Memory B cell (primary cell): Measurements from ENCODE around the gene LRCH4.

Experiments used
- ATAC-seq: fragments of 150-1000 bp; cut with Tn5 transposase; 2 replicates; pipeline ENCODE4 v1.10.0; 2021; ENCODE audit warnings: low read depth, mild to moderate bottlenecking, moderate library complexity
- DNase-seq, 2 donors: peaks; one replicate each; pipeline ENCODE4 v3.0.0; 2022; ENCODE audit warnings: low spot score in 2 of 2
- H3K27ac Mint-ChIP-seq: one replicate; pipeline ENCODE4 v1.8.0; 2022; ENCODE audit warnings: mild to moderate bottlenecking, moderate library complexity, mixed read lengths
- H3K27me3 Mint-ChIP-seq: one replicate; pipeline ENCODE4 v1.8.0; 2022; ENCODE audit warnings: mixed read lengths
- H3K36me3 Mint-ChIP-seq: one replicate; pipeline ENCODE4 v1.8.0; 2022; ENCODE audit warnings: mild to moderate bottlenecking, mixed read lengths
- H3K4me1 Mint-ChIP-seq: one replicate; pipeline ENCODE4 v1.8.0; 2022; ENCODE audit warnings: mixed read lengths
- H3K4me3 Mint-ChIP-seq: one replicate; pipeline ENCODE4 v1.8.0; 2022; ENCODE audit warnings: mild to moderate bottlenecking, moderate library complexity, mixed read lengths
- H3K9me3 Mint-ChIP-seq: one replicate; pipeline ENCODE4 v1.8.0; 2022; ENCODE audit warnings: mixed read lengths

Gene LRCH4

GRCh38 chr7:100599911-100600729 is 14.2 kb upstream of the LRCH4 start:
- H3K9me3 Mint-ChIP-seq: no peaks in the 10 kb centered on the region
- H3K4me1 Mint-ChIP-seq: peaks cover 9% of the 10 kb centered on the region
- H3K4me3 Mint-ChIP-seq: no peak overlapping the region
- H3K27me3 Mint-ChIP-seq: no peaks in the 10 kb centered on the region
- no peak overlapping the region for H3K27ac Mint-ChIP-seq
- DNase-seq (no peak), ATAC-seq (no peak)
- no peaks in the 10 kb centered on the region for H3K36me3 Mint-ChIP-seq

- no peak overlapping the region for H3K27ac Mint-ChIP-seq
- peaks cover 2% of the 10 kb centered on the region for H3K27me3 Mint-ChIP-seq
- no peaks in the 10 kb centered on the region for H3K9me3 Mint-ChIP-seq
- ATAC-seq: no peak
- H3K36me3 Mint-ChIP-seq: no peaks in the 10 kb centered on the region
- peaks cover under 1% of the 10 kb centered on the region for H3K4me1 Mint-ChIP-seq
- no peak overlapping the region for H3K4me3 Mint-ChIP-seq
- no peak for DNase-seq
These were observed 12.5 kb upstream of the LRCH4 start for GRCh38 chr7:100598425-100598824.

- DNase-seq (no peak), ATAC-seq (no peak)
- no peaks in the 10 kb centered on the region for H3K36me3 Mint-ChIP-seq
These were observed 9.3 kb upstream of the LRCH4 start for GRCh38 chr7:100595188-100595587.

GRCh38 chr7:100591596-100591995 is 5.7 kb upstream of the LRCH4 start:
- ATAC-seq (no peak), DNase-seq (no peak)
- no peaks in the 10 kb centered on the region for H3K36me3 Mint-ChIP-seq
- no peak overlapping the region for H3K4me3 Mint-ChIP-seq
- H3K4me1 Mint-ChIP-seq: peaks cover 3% of the 10 kb centered on the region
- no peaks in the 10 kb centered on the region for H3K9me3 Mint-ChIP-seq
- H3K27me3 Mint-ChIP-seq: peaks cover 7% of the 10 kb centered on the region
- no peak overlapping the region for H3K27ac Mint-ChIP-seq

More at GRCh38 chr7:100595188-100595587, 9.3 kb upstream of the LRCH4 start:
- no peaks in the 10 kb centered on the region for H3K4me1 Mint-ChIP-seq
- H3K4me3 Mint-ChIP-seq: no peak overlapping the region
- H3K27ac Mint-ChIP-seq: no peak overlapping the region
- peaks cover 5% of the 10 kb centered on the region for H3K27me3 Mint-ChIP-seq
- H3K9me3 Mint-ChIP-seq: no peaks in the 10 kb centered on the region

DNA sequence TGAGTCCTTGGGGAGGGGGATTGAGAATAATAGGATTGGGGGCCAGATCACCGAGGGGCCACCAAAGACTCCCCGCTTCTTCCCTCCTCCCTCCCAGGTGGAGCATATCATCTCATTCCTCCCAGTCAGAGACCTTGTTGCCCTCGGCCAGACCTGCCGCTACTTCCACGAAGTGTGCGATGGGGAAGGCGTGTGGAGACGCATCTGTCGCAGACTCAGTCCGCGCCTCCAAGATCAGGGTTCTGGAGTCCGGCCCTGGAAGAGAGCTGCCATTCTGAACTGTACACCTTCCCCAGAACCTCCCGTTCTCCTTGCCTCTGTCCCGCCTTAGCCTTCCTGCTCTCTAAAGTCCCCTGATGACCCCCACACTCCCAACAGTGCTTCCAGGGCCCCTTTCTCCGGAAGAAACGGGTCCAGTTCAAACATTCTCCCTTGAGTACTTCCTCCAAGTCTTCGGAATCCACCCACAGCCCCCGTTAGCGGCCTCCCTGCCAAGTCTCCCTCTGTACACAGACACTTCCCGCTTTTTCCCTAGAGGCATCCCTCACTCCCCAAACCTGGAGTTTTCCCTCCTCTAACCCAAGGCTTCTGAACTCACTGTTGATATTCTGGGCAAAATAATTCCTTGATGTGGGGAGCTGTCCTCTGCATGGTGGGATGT is 4.3 kb upstream of the LRCH4 start:
- Mint-ChIP-seq H3K27me3 (peaks cover 7% of the 10 kb centered on the region), H3K36me3 (no peaks in the 10 kb centered on the region), H3K4me1 (peaks cover 6% of the 10 kb centered on the region), H3K27ac (no peak overlapping the region), H3K9me3 (no peaks in the 10 kb centered on the region), H3K4me3 (no peak overlapping the region)
- ATAC-seq (no peak), DNase-seq (no peak)

DNA sequence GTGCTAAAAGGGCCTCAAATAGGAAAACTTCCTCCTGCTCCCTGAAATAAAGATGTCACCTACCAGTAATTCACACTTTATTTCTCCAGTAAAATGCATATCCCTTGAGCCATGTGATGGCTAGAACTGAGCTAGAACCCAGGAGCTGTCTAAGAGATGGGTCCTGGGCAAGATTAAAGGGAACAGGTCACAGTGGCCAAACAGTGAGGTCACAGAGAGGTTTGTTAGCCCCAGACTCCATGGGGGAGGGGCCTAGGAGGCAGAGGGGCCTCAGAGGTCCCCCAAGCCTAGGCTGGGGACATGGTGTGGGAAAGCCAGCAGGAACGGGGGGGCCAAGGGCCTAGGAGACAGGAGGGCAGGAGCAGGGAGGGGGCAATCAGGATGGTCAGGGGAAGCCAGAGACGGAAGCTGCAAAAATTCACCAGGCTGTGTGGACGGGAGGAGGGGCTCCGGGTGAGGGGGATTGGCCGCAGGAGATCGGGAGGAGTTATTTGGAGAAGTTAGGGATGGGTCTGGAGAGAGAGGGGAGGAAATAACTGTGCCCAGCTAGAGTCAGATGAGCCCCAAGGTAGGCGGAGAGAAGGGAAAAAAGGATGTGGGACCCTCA is 3.5 kb upstream of the LRCH4 start:
- Mint-ChIP-seq H3K4me3 (no peak overlapping the region), H3K27ac (no peak overlapping the region), H3K9me3 (no peaks in the 10 kb centered on the region), H3K4me1 (peaks cover 12% of the 10 kb centered on the region), H3K36me3 (no peaks in the 10 kb centered on the region), H3K27me3 (peaks cover 7% of the 10 kb centered on the region)
- no peak for ATAC-seq
- DNase-seq: no peak

DNA sequence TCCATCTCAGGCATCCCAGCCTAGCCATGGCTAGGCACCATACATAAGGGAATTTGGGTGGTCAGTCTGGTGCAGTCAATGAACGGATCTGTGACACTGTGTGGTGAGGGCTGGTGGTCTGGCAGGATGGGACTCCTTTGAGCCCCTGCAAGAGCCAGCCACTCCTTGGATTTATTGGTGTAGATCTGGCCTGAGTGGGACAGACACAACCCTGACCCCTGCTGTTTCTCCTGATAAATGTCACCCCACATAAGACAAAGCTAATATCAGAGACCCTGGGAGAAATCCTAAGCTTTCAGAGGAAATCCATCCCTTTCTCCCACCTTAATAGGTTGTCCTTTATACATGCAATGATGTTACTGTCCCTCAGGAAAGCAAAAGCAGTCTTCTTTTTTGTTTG is 2.5 kb upstream of the LRCH4 start:
- Mint-ChIP-seq H3K27ac (no peak overlapping the region), H3K4me1 (peaks cover 22% of the 10 kb centered on the region), H3K36me3 (no peaks in the 10 kb centered on the region), H3K4me3 (peak overlapping the region; percentile 35), H3K27me3 (peaks cover 5% of the 10 kb centered on the region), H3K9me3 (no peaks in the 10 kb centered on the region)
- no peak for DNase-seq
- ATAC-seq: no peak

DNA sequence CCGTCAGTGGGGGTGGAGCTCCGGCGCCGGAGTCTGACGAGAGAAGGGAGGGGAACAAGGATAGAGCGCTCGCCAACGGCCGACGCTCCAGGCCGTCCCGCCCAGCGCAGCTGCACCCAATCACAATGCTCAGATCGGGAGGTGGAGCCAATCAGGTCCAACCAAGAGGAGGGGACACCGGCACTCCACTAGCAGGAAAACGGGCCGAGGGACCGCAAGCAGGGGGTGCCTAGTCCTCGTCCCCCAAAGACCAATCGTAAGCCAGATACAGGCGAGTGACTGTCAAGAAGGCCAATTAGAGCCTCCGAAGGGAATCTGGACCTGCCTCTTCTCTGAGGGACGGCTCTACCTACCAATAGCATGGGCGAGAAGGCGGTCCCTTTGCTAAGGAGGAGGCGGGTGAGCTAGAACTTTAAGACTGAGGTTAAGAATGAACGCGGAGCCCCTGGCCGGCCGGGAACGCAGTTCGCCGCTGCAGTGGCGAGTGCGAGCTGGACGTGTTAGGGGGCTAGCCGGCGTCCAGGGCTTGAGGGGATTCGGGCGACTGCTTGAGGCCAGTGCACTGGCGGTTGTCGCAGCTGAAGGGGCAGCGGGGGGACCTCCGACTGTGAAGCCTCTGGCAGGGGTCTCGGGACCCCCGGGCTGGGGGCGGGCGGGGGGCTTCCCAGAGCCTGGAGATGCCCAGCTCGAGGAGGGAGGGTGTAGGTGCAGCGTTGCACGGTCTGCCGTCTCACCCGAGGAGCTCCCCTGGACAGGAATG is 517 bp upstream of the LRCH4 start, which contains the start of gene FBXO24:
FBXO24 (plus strand) TSS at position 63 of the 760 bp plus-strand sequence; CDS start at position 361, 298 bp downstream.
- H3K27me3 Mint-ChIP-seq: peaks cover 5% of the 10 kb centered on the region
- peaks cover 28% of the 10 kb centered on the region for H3K4me1 Mint-ChIP-seq
- DNase-seq (peak; percentile 95 to 98), ATAC-seq (peak; percentile 73)
- peak within 1 kb of the TSS; percentile 95 for H3K4me3 Mint-ChIP-seq
- H3K9me3 Mint-ChIP-seq: no peaks in the 10 kb centered on the region
- no peaks in the 10 kb centered on the region for H3K36me3 Mint-ChIP-seq
- peak within 1 kb of the TSS; percentile 94 for H3K27ac Mint-ChIP-seq

DNA sequence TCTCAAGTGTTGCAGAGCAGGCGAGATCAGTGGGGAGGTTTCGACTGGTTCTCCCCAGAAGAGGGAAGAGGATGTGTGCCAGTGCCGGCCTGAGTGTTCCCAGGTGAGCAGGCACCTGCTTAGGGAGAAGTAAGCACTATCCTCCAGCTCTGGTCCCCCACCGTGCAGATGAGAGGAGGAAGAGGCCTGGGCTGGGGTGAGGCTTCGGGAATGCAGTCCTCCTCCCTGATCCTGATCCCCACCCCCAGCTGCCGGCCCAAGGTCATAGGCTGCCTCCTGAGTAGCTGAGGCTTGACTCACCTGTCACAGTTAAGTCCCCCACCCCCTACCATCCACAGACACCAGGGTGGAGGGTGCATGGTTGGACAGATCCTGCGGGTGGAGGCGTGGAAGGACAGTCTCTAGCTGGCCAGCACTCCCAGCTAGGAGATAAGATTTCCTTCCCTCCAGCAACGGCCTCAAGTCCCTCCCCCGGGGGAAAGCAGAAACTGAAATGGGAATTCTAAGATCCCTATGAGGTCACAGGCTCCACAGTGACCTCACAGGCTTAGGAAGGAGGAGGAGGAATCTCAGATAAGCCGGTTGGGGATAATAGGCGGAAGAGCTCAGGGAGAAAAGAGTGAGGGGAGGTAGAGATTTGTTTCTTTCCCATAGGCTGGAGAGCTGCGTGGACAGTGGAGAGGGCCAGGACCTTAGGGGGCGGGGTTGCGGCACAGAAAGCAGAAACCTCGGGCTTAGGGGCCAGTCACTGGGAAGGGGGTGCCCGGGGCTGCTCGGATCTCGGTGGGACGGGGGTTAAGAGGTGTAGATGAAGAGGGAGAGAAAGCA is 1.0 kb downstream of the LRCH4 start:
- Mint-ChIP-seq H3K27ac (peak overlapping the region; percentile 94), H3K4me1 (peaks cover 28% of the 10 kb centered on the region), H3K9me3 (no peaks in the 10 kb centered on the region), H3K27me3 (peaks cover 2% of the 10 kb centered on the region), H3K4me3 (peak overlapping the region; percentile 95), H3K36me3 (no peaks in the 10 kb centered on the region)
- DNase-seq: no peak
- no peak for ATAC-seq

- ATAC-seq: no peak
- Mint-ChIP-seq H3K9me3 (no peaks in the 10 kb centered on the region), H3K4me1 (peaks cover 28% of the 10 kb centered on the region), H3K27ac (peak overlapping the region; percentile 94), H3K27me3 (no peaks in the 10 kb centered on the region), H3K4me3 (peak overlapping the region; percentile 95), H3K36me3 (peaks cover 3% of the 10 kb centered on the region)
- no peak for DNase-seq
These were observed 1.8 kb downstream of the LRCH4 start for GRCh38 chr7:100584054-100584682.

- Mint-ChIP-seq H3K27me3 (no peaks in the 10 kb centered on the region), H3K4me1 (peaks cover 28% of the 10 kb centered on the region), H3K4me3 (peak overlapping the region; percentile 95), H3K36me3 (peaks cover 7% of the 10 kb centered on the region), H3K9me3 (no peaks in the 10 kb centered on the region), H3K27ac (peak overlapping the region; percentile 94)
- peak; percentile 46 to 49 for DNase-seq
- peak; percentile 3 for ATAC-seq
These were observed 2.5 kb downstream of the LRCH4 start for GRCh38 chr7:100583132-100584053.

DNA sequence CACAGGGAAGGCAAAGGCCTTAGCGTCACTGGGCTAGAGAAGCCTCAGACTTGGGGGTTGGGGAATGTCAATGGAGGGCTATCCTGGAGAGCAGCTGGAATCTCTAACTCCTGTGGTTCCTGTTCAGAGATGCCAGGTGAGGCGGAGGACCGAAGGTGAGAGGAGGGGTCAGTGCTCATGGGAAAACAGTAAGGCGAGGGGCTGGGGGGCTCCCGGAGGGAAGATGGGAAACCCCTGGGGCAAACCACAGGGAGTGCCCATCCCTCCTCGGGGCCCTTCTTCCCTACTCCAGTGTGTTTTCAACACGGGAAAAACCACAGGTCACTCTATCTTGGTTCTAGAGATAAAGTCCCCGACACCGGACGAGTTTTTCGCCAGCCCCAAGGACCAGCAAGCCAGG is 3.3 kb downstream of the LRCH4 start:
- Mint-ChIP-seq H3K4me1 (peaks cover 28% of the 10 kb centered on the region), H3K27ac (peak overlapping the region; percentile 94), H3K9me3 (no peaks in the 10 kb centered on the region), H3K4me3 (peak overlapping the region; percentile 60), H3K27me3 (no peaks in the 10 kb centered on the region), H3K36me3 (peaks cover 7% of the 10 kb centered on the region)
- ATAC-seq (no peak), DNase-seq (no peak)
